ENCODE data around the gene ART5.

GRCh38 chr11:3664032-3664630 is 22.3 kb upstream of the ART5 start:
- TF ChIP-seq EZH2phosphoT487 (IDR thresholded peaks at IDR 0.05; ENCODE audit: borderline replicate concordance, low read depth, low read length) (no peak), CTCF (conservative IDR thresholded peaks at IDR 0.05; ENCODE audit: low read length) (no peak)

Data from OCI-LY7 (cell line).